Ishikawa (cell line): ENCODE measurements around the gene PAPSS2.

ENCODE experiments used
- CEBPB ChIP-seq: IDR thresholded peaks from 2 replicates; pipeline ENCODE4 v1.6.1; 2012
- CREB1 ChIP-seq: IDR thresholded peaks from 2 replicates; pipeline ENCODE4 v1.6.1; 2012; ENCODE audit warnings: low read depth
- EGR1 ChIP-seq: IDR thresholded peaks from 2 replicates; pipeline ENCODE4 v1.6.1; 2012
- EP300 ChIP-seq: IDR thresholded peaks from 2 replicates; pipeline ENCODE4 v1.6.1; 2012; ENCODE audit warnings: borderline replicate concordance
- FOXM1 ChIP-seq: IDR thresholded peaks from 2 replicates; pipeline ENCODE4 v1.6.1; 2012; ENCODE audit warnings: low read depth, borderline replicate concordance
- MAX ChIP-seq: IDR thresholded peaks from 2 replicates; pipeline ENCODE4 v1.6.1; 2012
- NFIC ChIP-seq: IDR thresholded peaks from 2 replicates; pipeline ENCODE4 v1.6.1; 2012
- RAD21 ChIP-seq: IDR thresholded peaks from 2 replicates; pipeline ENCODE4 v1.6.1; 2012; ENCODE audit warnings: low read depth
- TAF1 ChIP-seq: IDR thresholded peaks from 2 replicates; pipeline ENCODE4 v1.6.1; 2012; ENCODE audit warnings: low read depth, mild to moderate bottlenecking
- TCF12 ChIP-seq: IDR thresholded peaks from 2 replicates; pipeline ENCODE4 v1.6.1; 2012; ENCODE audit warnings: low read depth
- TEAD4 ChIP-seq: IDR thresholded peaks from 2 replicates; pipeline ENCODE4 v1.6.1; 2012
- YY1 ChIP-seq: IDR thresholded peaks from 2 replicates; pipeline ENCODE4 v1.6.1; 2012; ENCODE audit warnings: low read depth
- ZBTB7A ChIP-seq: IDR thresholded peaks from 2 replicates; pipeline ENCODE4 v1.6.1; 2012; ENCODE audit warnings: low read depth
- TF ChIP-seq, protein P1 (sequence below): IDR thresholded peaks from 2 replicates; pipeline ENCODE4 v1.6.1; 2012
- TF ChIP-seq, protein P2 (sequence below): IDR thresholded peaks from 2 replicates; pipeline ENCODE4 v1.6.1; 2012; ENCODE audit warnings: low read depth, mild to moderate bottlenecking

The PAPSS2 gene

DNA sequence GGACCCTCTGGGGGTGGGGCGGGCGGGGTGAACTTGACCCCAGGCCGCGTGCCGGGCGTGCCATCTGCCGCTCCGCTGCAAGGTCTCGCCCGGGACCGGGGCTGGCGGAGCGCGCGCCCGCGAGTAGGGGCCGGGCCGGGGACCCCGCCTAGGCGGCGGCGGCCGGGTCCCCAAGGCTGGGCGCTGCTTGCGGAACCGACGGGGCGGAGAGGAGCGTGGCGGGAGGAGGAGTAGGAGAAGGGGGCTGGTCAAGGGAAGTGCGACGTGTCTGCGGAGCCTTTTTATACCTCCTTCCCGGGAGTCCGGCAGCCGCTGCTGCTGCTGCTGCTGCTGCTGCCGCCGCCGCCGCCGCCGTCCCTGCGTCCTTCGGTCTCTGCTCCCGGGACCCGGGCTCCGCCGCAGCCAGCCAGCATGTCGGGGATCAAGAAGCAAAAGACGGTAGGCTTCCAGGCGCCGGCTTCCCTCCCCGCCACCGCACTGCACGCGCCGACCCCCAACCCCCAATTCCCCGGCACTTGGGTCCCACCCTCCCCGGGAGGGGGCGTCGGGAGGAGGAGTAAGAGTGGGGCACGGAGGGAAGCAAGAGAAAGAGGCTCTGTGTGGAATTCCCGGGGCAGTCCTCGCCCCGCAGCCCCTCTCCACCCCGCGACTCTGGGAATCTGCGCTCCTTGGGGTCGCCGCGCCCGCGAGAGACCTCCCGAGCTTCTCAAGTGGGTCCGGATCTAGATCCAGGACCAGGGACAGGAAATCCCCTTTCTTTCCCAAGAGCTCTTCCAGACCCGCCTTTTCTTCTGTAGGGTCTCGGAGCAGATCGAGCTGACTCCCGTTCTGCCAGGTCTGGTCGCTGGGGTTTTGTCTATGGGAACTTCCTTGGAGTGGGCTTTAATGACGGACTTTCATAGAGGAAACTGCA is at the start of gene PAPSS2:
Gene PAPSS2 (plus strand): TSS at position 308 of the 913 bp plus-strand sequence. CDS start 104 bp downstream, at position 412.
- TF ChIP-seq MAX: 0 out of 2 replicates have a peak, but pooled peaks have one; percentile 3
- TF ChIP-seq TCF12: no peak
- no peak for TF ChIP-seq EP300
- TF ChIP-seq CREB1: no peak
- peak; percentile 19; the same call in 1 of the 2 replicates for TF ChIP-seq TAF1
- TF ChIP-seq NFIC: peak; percentile 27; the same call in 1 of the 2 replicates
- no peak for TF ChIP-seq RAD21
- TF ChIP-seq TEAD4: 0 out of 2 replicates have a peak, but pooled peaks have one; percentile 16
- TF ChIP-seq, protein P1, sequence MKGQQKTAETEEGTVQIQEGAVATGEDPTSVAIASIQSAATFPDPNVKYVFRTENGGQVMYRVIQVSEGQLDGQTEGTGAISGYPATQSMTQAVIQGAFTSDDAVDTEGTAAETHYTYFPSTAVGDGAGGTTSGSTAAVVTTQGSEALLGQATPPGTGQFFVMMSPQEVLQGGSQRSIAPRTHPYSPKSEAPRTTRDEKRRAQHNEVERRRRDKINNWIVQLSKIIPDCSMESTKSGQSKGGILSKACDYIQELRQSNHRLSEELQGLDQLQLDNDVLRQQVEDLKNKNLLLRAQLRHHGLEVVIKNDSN: no peak
- no peak for TF ChIP-seq CEBPB
- TF ChIP-seq, protein P2, sequence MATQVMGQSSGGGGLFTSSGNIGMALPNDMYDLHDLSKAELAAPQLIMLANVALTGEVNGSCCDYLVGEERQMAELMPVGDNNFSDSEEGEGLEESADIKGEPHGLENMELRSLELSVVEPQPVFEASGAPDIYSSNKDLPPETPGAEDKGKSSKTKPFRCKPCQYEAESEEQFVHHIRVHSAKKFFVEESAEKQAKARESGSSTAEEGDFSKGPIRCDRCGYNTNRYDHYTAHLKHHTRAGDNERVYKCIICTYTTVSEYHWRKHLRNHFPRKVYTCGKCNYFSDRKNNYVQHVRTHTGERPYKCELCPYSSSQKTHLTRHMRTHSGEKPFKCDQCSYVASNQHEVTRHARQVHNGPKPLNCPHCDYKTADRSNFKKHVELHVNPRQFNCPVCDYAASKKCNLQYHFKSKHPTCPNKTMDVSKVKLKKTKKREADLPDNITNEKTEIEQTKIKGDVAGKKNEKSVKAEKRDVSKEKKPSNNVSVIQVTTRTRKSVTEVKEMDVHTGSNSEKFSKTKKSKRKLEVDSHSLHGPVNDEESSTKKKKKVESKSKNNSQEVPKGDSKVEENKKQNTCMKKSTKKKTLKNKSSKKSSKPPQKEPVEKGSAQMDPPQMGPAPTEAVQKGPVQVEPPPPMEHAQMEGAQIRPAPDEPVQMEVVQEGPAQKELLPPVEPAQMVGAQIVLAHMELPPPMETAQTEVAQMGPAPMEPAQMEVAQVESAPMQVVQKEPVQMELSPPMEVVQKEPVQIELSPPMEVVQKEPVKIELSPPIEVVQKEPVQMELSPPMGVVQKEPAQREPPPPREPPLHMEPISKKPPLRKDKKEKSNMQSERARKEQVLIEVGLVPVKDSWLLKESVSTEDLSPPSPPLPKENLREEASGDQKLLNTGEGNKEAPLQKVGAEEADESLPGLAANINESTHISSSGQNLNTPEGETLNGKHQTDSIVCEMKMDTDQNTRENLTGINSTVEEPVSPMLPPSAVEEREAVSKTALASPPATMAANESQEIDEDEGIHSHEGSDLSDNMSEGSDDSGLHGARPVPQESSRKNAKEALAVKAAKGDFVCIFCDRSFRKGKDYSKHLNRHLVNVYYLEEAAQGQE: no peak
- TF ChIP-seq EGR1: no peak
- no peak for TF ChIP-seq FOXM1
- TF ChIP-seq YY1: no peak
- TF ChIP-seq ZBTB7A: peak; percentile 93

GRCh38 chr10:87612115-87612514 is 47.6 kb upstream of the PAPSS2 start:
- no peak for TF ChIP-seq ZBTB7A
- no peak for TF ChIP-seq NFIC
- TF ChIP-seq, protein P1: no peak
- TF ChIP-seq, protein P2: no peak
- TF ChIP-seq FOXM1: no peak
- no peak for TF ChIP-seq RAD21

GRCh38 chr10:87613751-87614150 is 45.9 kb upstream of the PAPSS2 start:
- TF ChIP-seq CREB1: no peak
- TF ChIP-seq EP300: no peak
- no peak for TF ChIP-seq NFIC

GRCh38 chr10:87615856-87616255 is 43.8 kb upstream of the PAPSS2 start:
- no peak for TF ChIP-seq TEAD4
- TF ChIP-seq, protein P2: no peak
- no peak for TF ChIP-seq CREB1
- TF ChIP-seq YY1: no peak
- no peak for TF ChIP-seq ZBTB7A
- TF ChIP-seq, protein P1: no peak
- TF ChIP-seq NFIC: no peak
- TF ChIP-seq TAF1: no peak
- TF ChIP-seq RAD21: no peak
- TF ChIP-seq EP300: no peak
- no peak for TF ChIP-seq MAX
